Heart left ventricle (tissue), 16 donors: ENCODE measurements around the gene MRNIP. TPM values are rescaled to one million over a fixed set of nuclear protein-coding genes. Genes with fewer than 3 reads are reported as not detected.

ENCODE experiments used
- ATAC-seq, 4 donors: fragments of 200-7000 bp; cut with Tn5 transposase; one replicate each; pipeline ENCODE4 v1.9.1; 2020 to 2022; ENCODE audit warnings: moderate library complexity in 4 of 4, mild to moderate bottlenecking in 3 of 4, moderate number of reproducible peaks in 1 of 4
- DNase-seq, 5 donors: peaks; one replicate each; pipeline ENCODE4 v3.0.0-alpha.2; 2020
- H3K27ac ChIP-seq, 12 donors: fragments of 200-600 bp; sonication (generic) in 4 of 12; one replicate each; pipeline versions ENCODE4 v1.5.0 to v1.8.0; 2016 to 2022; ENCODE audit warnings: mild to moderate bottlenecking in 2 of 12
- H3K27me3 ChIP-seq, 9 donors: fragments of 200-600 bp; sonication (generic) in 2 of 9; one replicate each; pipeline versions ENCODE4 v1.5.1 to v1.8.0; 2016 to 2022; ENCODE audit warnings: mild to moderate bottlenecking in 3 of 9
- H3K36me3 ChIP-seq, 9 donors: fragments of 200-600 bp; sonication (generic) in 2 of 9; one replicate each; pipeline versions ENCODE4 v1.5.0 to v1.8.0; 2018 to 2022; ENCODE audit warnings: mild to moderate bottlenecking in 2 of 9
- H3K4me1 ChIP-seq, 12 donors: fragments of 200-600 bp; sonication (generic) in 4 of 12; one replicate each; pipeline versions ENCODE4 v1.5.0 to v1.8.0; 2016 to 2022; ENCODE audit warnings: mild to moderate bottlenecking in 3 of 12
- H3K4me3 ChIP-seq, 12 donors: fragments of 200-600 bp; sonication (generic) in 4 of 12; one replicate each; pipeline versions ENCODE4 v1.5.0 to v1.8.0; 2017 to 2022; ENCODE audit warnings: mild to moderate bottlenecking in 9 of 12, moderate library complexity in 4 of 12
- H3K9me3 ChIP-seq, 12 donors: fragments of 200-600 bp; sonication (generic) in 4 of 12; one replicate each; pipeline versions ENCODE4 v1.5.0 to v1.8.0; 2016 to 2022; ENCODE audit warnings: mild to moderate bottlenecking in 1 of 12
- POLR2A ChIP-seq, 2 donors: fragments of 450-650 bp; IDR thresholded peaks; one replicate each; pipeline ENCODE4 v1.6.1; 2017; ENCODE audit warnings: antibody characterized with exemption in 2 of 2, mild to moderate bottlenecking in 2 of 2, moderate library complexity in 2 of 2
- WGBS, 4 donors: extraction: QIAGEN DNeasy Blood & Tissue Kit in 2 of 4; methylation state at CpG; one replicate each; pipeline versions ENCODE4 v1.1.5 to v1.1.7; 2013 to 2018; 5-methylcytosine and 5-hydroxymethylcytosine counted together
- intact Hi-C, 10 donors: fragments of 100-400 bp; cut with DNase I; formaldehyde crosslinking; loops; one replicate each; pipeline versions ENCODE4 v1.11.1 to v1.14.2; 2022
- polyA plus RNA-seq, 2 donors: library from polyadenylated mRNA; stranded (reverse); fragments of 200-250 nt; gene quantifications; one replicate each; pipeline ENCODE4 v1.2.3, GENCODE V29; 2013
- total RNA-seq, 9 donors: library from RNA; depleted of rRNA in 2 of 9; stranded (reverse); fragments of >200 nt in 2 of 9; fragmentation: NEBNext Ultra II Directional in 3 of 9; extraction: Animal tissue kit (Norgen Biotek cat#: 25700) in 3 of 9; gene quantifications; one replicate each; pipeline versions ENCODE4 v1.1.0 to v1.2.4, GENCODE V29; 2016 to 2023
- TF ChIP-seq, protein P1 (sequence below), 12 donors: fragments of 200-600 bp; sonication (generic) in 4 of 12; IDR thresholded peaks; one replicate each; pipeline versions ENCODE4 v1.5.0 to v1.8.0; 2018 to 2022; ENCODE audit warnings: antibody characterized with exemption in 12 of 12, mild to moderate bottlenecking in 5 of 12
- donor health status: ischemic (EF 13 %, LVEDD 7.1; RV severe dilation, severe dysfunction).
- donor health status: healthy with polysubstance abuse.
- donor health status: DM: no; HTN: yes; CAD: no.
- donor health status: DM: no; HTN: no; CAD: no.
- donor health status: ischemic (EF 25% LVEDD 6.9; RV normal size, moderate dysfunction).
- donor health status: ischemic (EF 25% LVEDD 5.7; RV mildly dilated, moderate dysfunction).
- donor health status: healthy.
- donor health status: DM: yes; HTN: yes; CAD: no.
- donor health status: ischemic (EF 35%, LVEDD 5.7; RV mildly dilated, moderate dysfunction).
- donor health status: nonischemic (EF 11% LVEDD 7.7; RV severe dilation, severe dysfunction).
- donor health status: DM: yes; HTN: yes; CAD: no.
- donor health status: PGD.
- donor health status: ischemic (EF 29% LVEDD 5.4; RV normal size, mild dysfunction).
- donor health status: nonischemic (EF 23%, LVEDD 6.1; RV moderate dilation, normal function).

Gene MRNIP
- total and polyA plus RNA-seq, 11 donors: 8.5 to 24.1 (median 12.3) TPM

DNA sequence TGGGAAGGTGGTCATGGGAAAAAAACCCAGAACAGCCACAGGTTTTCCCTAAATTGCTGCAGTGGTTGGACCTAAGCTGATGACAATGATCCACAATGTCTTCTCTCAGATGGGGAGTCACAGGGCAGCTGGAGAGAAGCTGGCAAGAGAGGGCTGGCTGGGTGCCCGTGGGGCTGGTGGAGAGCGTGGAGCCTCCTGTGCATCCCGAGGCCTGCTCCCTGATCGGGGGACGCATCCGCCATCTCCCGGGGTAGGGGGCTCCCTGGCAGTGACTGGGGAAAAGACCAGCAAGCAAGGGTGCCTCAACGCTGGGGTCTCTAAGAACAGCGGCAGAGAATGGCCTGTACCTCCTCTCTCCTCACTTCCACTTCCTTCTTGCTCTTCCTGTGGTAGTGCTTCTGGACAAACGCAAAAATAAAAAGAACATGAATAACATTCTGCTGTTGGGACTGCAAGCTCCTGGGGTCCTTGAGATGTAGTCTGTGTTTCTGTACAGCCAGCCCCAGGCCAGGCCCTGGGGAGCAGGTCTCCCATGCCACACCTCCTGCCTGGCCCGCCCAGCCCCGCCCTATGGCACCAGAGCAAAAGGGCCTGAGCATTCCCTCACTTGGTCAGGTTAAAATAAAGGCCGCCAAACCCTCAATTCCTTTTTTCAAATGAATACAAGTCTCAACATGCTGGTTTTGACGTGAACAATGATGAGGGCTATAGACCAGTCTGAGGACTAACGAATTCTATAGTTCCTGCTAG, 7.0 kb upstream of the MRNIP start:
- peaks cover 0 to 7% (median 0%) of the 10 kb centered on the region in 12 donors for H3K9me3 ChIP-seq
- no peak overlapping the region for H3K27ac ChIP-seq
- no peak for ATAC-seq
- no peaks in the 10 kb centered on the region for H3K27me3 ChIP-seq
- DNase-seq: no peak
- 89 to 95% (median 91%) methylated on average over 13 to 15 of the region's 15 CpGs for WGBS, 4 donors
- no peak overlapping the region for H3K4me3 ChIP-seq
- intact Hi-C loops: loop anchor here in 1 of 10 donors (5.0 kb wide), 1 partner anchor 42 kb away; the partner anchor contains the start of gene TBC1D9B
- peaks cover 0 to 84% (median 48%) of the 10 kb centered on the region in 9 donors for H3K36me3 ChIP-seq
- H3K4me1 ChIP-seq: peaks cover 0 to 11% (median 0%) of the 10 kb centered on the region in 12 donors
- no peak for TF ChIP-seq POLR2A (IDR thresholded peaks at IDR 0.05)
- TF ChIP-seq, protein P1, sequence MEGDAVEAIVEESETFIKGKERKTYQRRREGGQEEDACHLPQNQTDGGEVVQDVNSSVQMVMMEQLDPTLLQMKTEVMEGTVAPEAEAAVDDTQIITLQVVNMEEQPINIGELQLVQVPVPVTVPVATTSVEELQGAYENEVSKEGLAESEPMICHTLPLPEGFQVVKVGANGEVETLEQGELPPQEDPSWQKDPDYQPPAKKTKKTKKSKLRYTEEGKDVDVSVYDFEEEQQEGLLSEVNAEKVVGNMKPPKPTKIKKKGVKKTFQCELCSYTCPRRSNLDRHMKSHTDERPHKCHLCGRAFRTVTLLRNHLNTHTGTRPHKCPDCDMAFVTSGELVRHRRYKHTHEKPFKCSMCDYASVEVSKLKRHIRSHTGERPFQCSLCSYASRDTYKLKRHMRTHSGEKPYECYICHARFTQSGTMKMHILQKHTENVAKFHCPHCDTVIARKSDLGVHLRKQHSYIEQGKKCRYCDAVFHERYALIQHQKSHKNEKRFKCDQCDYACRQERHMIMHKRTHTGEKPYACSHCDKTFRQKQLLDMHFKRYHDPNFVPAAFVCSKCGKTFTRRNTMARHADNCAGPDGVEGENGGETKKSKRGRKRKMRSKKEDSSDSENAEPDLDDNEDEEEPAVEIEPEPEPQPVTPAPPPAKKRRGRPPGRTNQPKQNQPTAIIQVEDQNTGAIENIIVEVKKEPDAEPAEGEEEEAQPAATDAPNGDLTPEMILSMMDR (IDR thresholded peaks at IDR 0.05): no peak

DNA sequence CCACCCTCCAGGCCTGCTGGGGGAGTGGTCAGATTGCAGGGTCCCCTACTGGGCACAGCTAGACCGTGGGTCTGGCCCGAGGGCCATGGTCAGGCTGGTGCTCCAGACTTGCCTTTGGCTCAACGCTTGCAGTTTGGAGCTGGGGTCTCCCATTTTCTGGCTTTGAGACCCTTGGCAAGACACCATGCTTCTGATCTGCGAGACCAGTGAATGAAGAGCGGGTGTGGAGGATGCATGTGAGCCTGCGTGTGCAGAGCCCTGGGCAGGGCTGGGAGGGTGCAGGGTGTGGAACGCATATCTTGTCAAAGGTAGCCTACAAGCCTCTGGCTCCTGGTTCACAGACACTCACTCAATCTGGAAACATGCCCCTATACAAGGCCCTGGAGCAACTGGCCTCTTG, 6.1 kb upstream of the MRNIP start:
- H3K9me3 ChIP-seq: peaks cover 0 to 7% (median 0%) of the 10 kb centered on the region in 12 donors
- TF ChIP-seq, protein P1 (IDR thresholded peaks at IDR 0.05): no peak
- TF ChIP-seq POLR2A (IDR thresholded peaks at IDR 0.05): no peak
- no peak overlapping the region for H3K27ac ChIP-seq
- peaks cover 0 to 8% (median 4%) of the 10 kb centered on the region in 12 donors for H3K4me1 ChIP-seq
- ATAC-seq (no peak), DNase-seq (no peak)
- no peaks in the 10 kb centered on the region for H3K27me3 ChIP-seq
- intact Hi-C loops: loop anchor here in 1 of 10 donors (5.0 kb wide), 1 partner anchor 43 kb away; the partner anchor contains the start of gene TBC1D9B
- WGBS, 4 donors: 96 to 100% (median 97%) methylated on average over 7 of the region's 7 CpGs
- H3K36me3 ChIP-seq: peaks cover 0 to 74% (median 44%) of the 10 kb centered on the region in 9 donors
- no peak overlapping the region for H3K4me3 ChIP-seq

DNA sequence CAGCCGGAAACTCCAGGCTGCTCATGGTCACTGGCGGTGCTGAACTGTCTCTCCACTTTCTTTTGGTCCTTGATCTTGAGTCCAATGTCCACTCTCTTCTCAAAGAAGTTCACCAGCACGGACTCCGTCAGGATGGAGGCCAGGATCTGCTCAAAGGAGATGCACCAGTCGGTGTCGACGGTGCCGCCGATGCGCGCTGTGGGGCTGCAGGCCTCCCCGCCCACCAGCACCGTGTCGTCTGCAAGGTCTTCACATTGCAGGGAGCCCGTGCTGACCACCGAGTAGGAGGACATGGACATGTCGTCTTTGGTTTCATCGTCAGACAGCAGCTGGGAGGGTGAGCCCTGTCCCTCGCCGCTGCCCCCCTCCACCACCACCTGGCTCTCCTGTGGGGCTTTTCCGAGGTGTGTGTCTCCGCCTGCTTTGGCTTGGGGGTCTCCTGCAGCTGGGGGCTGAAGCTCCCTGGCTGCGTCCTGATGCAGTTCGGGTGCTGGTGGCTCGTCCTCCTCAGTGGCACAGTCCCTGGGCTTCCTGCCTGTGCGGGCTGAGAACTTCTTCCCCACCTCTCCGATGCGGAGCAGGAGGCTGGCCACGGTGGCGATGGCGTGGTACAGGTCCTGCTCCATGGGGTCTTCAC, 5.0 kb upstream of the MRNIP start:
- peaks cover 0 to 15% (median 7%) of the 10 kb centered on the region in 12 donors for H3K4me1 ChIP-seq
- peaks cover 0 to 63% (median 41%) of the 10 kb centered on the region in 9 donors for H3K36me3 ChIP-seq
- H3K9me3 ChIP-seq: peaks cover 0 to 7% (median 0%) of the 10 kb centered on the region in 12 donors
- H3K27me3 ChIP-seq: no peaks in the 10 kb centered on the region
- 95 to 98% (median 96%) methylated on average over 26 to 31 of the region's 31 CpGs for WGBS, 4 donors
- TF ChIP-seq, protein P1 (IDR thresholded peaks at IDR 0.05): no peak
- no peak for TF ChIP-seq POLR2A (IDR thresholded peaks at IDR 0.05)
- no peak overlapping the region for H3K4me3 ChIP-seq
- DNase-seq (no peak), ATAC-seq (no peak)
- H3K27ac ChIP-seq: no peak overlapping the region
- intact Hi-C loops: no loop called here

DNA sequence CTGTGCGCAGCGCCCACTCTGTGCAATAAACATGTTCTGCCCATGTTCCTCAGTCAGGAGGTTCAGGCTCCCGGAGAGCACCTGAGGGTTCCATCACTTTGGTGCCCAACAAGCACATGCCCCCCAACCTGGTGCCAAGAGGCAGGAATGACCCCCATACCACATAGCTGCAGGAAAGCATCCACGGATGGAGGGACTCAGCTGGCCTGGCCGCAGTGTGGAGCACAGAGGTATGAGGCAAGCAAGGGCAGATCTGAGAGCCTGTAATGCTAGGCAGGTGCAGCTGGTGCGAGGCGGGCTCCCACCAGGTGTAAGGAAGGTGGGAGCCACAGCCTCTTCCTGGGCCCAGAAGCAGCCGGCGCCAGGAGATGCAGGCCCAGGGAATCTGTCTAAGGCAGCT, 4.3 kb upstream of the MRNIP start:
- TF ChIP-seq POLR2A (IDR thresholded peaks at IDR 0.05): no peak
- TF ChIP-seq, protein P1 (IDR thresholded peaks at IDR 0.05): no peak
- ATAC-seq (no peak), DNase-seq (no peak)
- H3K36me3 ChIP-seq: peaks cover 0 to 57% (median 40%) of the 10 kb centered on the region in 9 donors
- WGBS, 4 donors: 97 to 99% (median 98%) methylated on average over 5 to 9 of the region's 9 CpGs
- H3K4me1 ChIP-seq: peaks cover 0 to 20% (median 8%) of the 10 kb centered on the region in 12 donors
- peaks cover 0 to 7% (median 0%) of the 10 kb centered on the region in 12 donors for H3K9me3 ChIP-seq
- H3K27ac ChIP-seq: no peak overlapping the region
- H3K27me3 ChIP-seq: no peaks in the 10 kb centered on the region
- intact Hi-C loops: no loop called here
- H3K4me3 ChIP-seq: no peak overlapping the region
